HCT116 (cell line): ENCODE results near the gene CDH23.

Source experiments
- CEBPB ChIP-seq: IDR thresholded peaks from 2 replicates; pipeline ENCODE4 v1.6.1; 2012; ENCODE audit warnings: low read depth
- EGR1 ChIP-seq: IDR thresholded peaks from 2 replicates; pipeline ENCODE4 v1.6.1; 2012; ENCODE audit warnings: low read depth
- EZH2 ChIP-seq: fragments of 200-600 bp; sonication (generic); IDR thresholded peaks from 2 replicates; pipeline ENCODE4 v1.6.1; 2017; ENCODE audit warnings: antibody characterized with exemption, mixed run types
- EZH2phosphoT487 ChIP-seq: fragments of 200-600 bp; IDR thresholded peaks from 2 replicates; pipeline ENCODE4 v1.6.1; 2018; ENCODE audit warnings: antibody characterized with exemption, borderline replicate concordance
- FOSL1 ChIP-seq: IDR thresholded peaks from 2 replicates; pipeline ENCODE4 v1.6.1; 2012; ENCODE audit warnings: low read depth
- POLR2A ChIP-seq: IDR thresholded peaks from 2 replicates; pipeline ENCODE4 v1.7.0; 2011; ENCODE audit warnings: borderline replicate concordance; ENCODE audit not compliant: insufficient read depth, insufficient read length; ENCODE audit errors: extremely low read depth
- TCF7L2 ChIP-seq: IDR thresholded peaks from 2 replicates; pipeline ENCODE4 v1.7.0; 2011; ENCODE audit warnings: borderline replicate concordance, inconsistent platforms; ENCODE audit not compliant: insufficient read depth, insufficient read length; ENCODE audit errors: extremely low read depth
- TF ChIP-seq, protein P1 (sequence below), 3 experiments: fragments of 200-600 bp in 1 of 3; sonication (generic) in 1 of 3; IDR thresholded peaks in 2 of 3; conservative IDR thresholded peaks in 1 of 3; 2 replicates each; pipeline ENCODE4 v1.5.1; 2012 to 2017; ENCODE audit warnings: low read depth in 2 of 3, low read length in 2 of 3, antibody characterized with exemption in 1 of 3, borderline replicate concordance in 1 of 3, control low read depth in 1 of 3, mild to moderate bottlenecking in 1 of 3, mixed read lengths in 1 of 3, mixed run types in 1 of 3, moderate library complexity in 1 of 3; ENCODE audit not compliant: insufficient read depth in 1 of 3
- TF ChIP-seq, protein P2 (sequence below): IDR thresholded peaks from 2 replicates; pipeline ENCODE4 v1.6.1; 2012

DNA sequence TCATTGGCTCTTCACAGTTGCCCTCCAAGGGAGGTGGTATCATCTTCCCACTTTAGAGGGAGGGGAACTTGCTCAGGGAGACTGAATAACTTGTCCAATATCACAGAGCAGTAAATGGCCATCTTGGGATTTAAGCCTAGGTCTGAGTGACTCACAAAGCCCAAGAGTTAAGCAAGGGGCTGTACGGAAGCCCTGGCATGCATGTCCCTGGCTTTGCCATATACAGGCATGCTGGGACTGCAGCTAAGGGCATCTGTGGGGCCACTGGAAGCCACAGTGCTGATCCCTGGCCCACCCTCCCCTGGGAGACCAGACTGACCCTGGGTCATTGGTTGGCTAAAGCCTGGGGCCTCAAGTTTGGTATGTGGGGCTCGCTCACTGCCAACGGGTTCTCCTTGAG lies 373.5 kb downstream of the CDH23 start:
- TF ChIP-seq, protein P1, sequence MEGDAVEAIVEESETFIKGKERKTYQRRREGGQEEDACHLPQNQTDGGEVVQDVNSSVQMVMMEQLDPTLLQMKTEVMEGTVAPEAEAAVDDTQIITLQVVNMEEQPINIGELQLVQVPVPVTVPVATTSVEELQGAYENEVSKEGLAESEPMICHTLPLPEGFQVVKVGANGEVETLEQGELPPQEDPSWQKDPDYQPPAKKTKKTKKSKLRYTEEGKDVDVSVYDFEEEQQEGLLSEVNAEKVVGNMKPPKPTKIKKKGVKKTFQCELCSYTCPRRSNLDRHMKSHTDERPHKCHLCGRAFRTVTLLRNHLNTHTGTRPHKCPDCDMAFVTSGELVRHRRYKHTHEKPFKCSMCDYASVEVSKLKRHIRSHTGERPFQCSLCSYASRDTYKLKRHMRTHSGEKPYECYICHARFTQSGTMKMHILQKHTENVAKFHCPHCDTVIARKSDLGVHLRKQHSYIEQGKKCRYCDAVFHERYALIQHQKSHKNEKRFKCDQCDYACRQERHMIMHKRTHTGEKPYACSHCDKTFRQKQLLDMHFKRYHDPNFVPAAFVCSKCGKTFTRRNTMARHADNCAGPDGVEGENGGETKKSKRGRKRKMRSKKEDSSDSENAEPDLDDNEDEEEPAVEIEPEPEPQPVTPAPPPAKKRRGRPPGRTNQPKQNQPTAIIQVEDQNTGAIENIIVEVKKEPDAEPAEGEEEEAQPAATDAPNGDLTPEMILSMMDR (IDR thresholded peaks at IDR 0.05 in 2 of 3, conservative IDR thresholded peaks at IDR 0.05 in 1 of 3; ENCODE audit: borderline replicate concordance in 1 of 3, insufficient read depth in 1 of 3, low read depth in 2 of 3, low read length in 2 of 3), result no peak
- no peak for TF ChIP-seq FOSL1
- TF ChIP-seq TCF7L2, result no peak
- TF ChIP-seq, protein P2, sequence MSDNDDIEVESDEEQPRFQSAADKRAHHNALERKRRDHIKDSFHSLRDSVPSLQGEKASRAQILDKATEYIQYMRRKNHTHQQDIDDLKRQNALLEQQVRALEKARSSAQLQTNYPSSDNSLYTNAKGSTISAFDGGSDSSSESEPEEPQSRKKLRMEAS, result no peak
- TF ChIP-seq EGR1, result no peak
- no peak for TF ChIP-seq CEBPB
- TF ChIP-seq POLR2A, result no peak
- no peak for TF ChIP-seq EZH2phosphoT487
- no peak for TF ChIP-seq EZH2
